ENCODE data around the gene GAST. TPM values are rescaled to one million over a fixed set of nuclear protein-coding genes. Genes with fewer than 3 reads are reported as not detected.
A peak's percentile ranks its signal among the peaks of the same experiment; 100 is the strongest.

GAST gene
- total and polyA plus RNA-seq, 2 of the 13 experiments (the other 11 are each of a cell fraction or from before 2014, with no cell fraction given): 0.32 to 0.42 TPM

- TF ChIP-seq ZMYM4 (CRISPR knock-in tag; IDR thresholded peaks at IDR 0.05) (0 out of 2 replicates have a peak, but pooled peaks have one; percentile 29), ZBTB10 (CRISPR knock-in tag; IDR thresholded peaks at IDR 0.05; ENCODE audit: borderline replicate concordance) (peak; percentile 98), ELF4 (CRISPR knock-in tag; IDR thresholded peaks at IDR 0.05; ENCODE audit: borderline replicate concordance) (no peak), ZC3H13 (CRISPR knock-in tag; IDR thresholded peaks at IDR 0.05) (no peak), ZNF597 (CRISPR knock-in tag; IDR thresholded peaks at IDR 0.05) (no peak), SOX6 (IDR thresholded peaks at IDR 0.05) (no peak), SOX6 (CRISPR knock-in tag; IDR thresholded peaks at IDR 0.05) (0 out of 2 replicates have a peak, but pooled peaks have one; percentile 37), ZNF260 (CRISPR knock-in tag; IDR thresholded peaks at IDR 0.05; ENCODE audit: borderline replicate concordance, low read depth) (no peak), ZNF703 (CRISPR knock-in tag; IDR thresholded peaks at IDR 0.05; ENCODE audit: borderline replicate concordance) (no peak), CEBPG (CRISPR knock-in tag; IDR thresholded peaks at IDR 0.05) (peak; percentile 51; the same call in 1 of the 2 replicates), ZFP36 (IDR thresholded peaks at IDR 0.05; ENCODE audit: borderline replicate concordance, low read depth, low read length, partially characterized antibody) (no peak), ATF3 (CRISPR knock-in tag; IDR thresholded peaks at IDR 0.05) (no peak), NONO (IDR thresholded peaks at IDR 0.05) (no peak), NONO (CRISPR knock-in tag; conservative IDR thresholded peaks at IDR 0.05) (0 out of 2 replicates have a peak, but pooled peaks have one; percentile 26), ZMYM2 (CRISPR knock-in tag; IDR thresholded peaks at IDR 0.05) (0 out of 2 replicates have a peak, but pooled peaks have one; percentile 5), MAX (IDR thresholded peaks at IDR 0.05) (0 out of 2 replicates have a peak, but pooled peaks have one; percentile 28), ZBTB37 (CRISPR knock-in tag; IDR thresholded peaks at IDR 0.05) (no peak), TEAD3 (CRISPR knock-in tag; optimal IDR thresholded peaks at IDR 0.05; ENCODE audit: borderline replicate concordance) (no peak), MTA1 (CRISPR knock-in tag; IDR thresholded peaks at IDR 0.05; ENCODE audit: borderline replicate concordance) (0 out of 2 replicates have a peak, but pooled peaks have one; percentile 16), RARA (CRISPR knock-in tag; IDR thresholded peaks at IDR 0.05) (0 out of 2 replicates have a peak, but pooled peaks have one; percentile 10), MED1 (CRISPR knock-in tag; IDR thresholded peaks at IDR 0.05) (no peak)
Measured at GRCh38 chr17:41711669-41712400, at the start of gene GAST (continued).

All from HepG2 (cell line).